Nephron progenitor cell (in vitro differentiated cells): ENCODE results near the gene GMFB.
"Not testable (repeated sequence)": the region's sequence is repeated elsewhere in the genome, so short reads cannot be mapped to it uniquely, and the experiment has no call there.

ENCODE experiments used
- DNase-seq: peaks from one replicate; pipeline ENCODE4 v3.0.0; 2021
- H3K27ac Mint-ChIP-seq: 2 replicates; pipeline ENCODE4 v1.8.0; 2021; ENCODE audit warnings: mild to moderate bottlenecking, moderate library complexity, mixed read lengths
- H3K27me3 Mint-ChIP-seq: 2 replicates; pipeline ENCODE4 v1.8.0; 2021; ENCODE audit warnings: mild to moderate bottlenecking, low read depth, mixed read lengths; ENCODE audit not compliant: poor library complexity
- H3K36me3 Mint-ChIP-seq: 2 replicates; pipeline ENCODE4 v1.8.0; 2021; ENCODE audit warnings: low read depth, mixed read lengths
- H3K4me1 Mint-ChIP-seq: 2 replicates; pipeline ENCODE4 v1.8.0; 2021; ENCODE audit warnings: mixed read lengths
- H3K4me3 Mint-ChIP-seq: 2 replicates; pipeline ENCODE4 v1.8.0; 2021; ENCODE audit warnings: mild to moderate bottlenecking, moderate library complexity, mixed read lengths
- H3K9me3 Mint-ChIP-seq: 2 replicates; pipeline ENCODE4 v1.8.0; 2021; ENCODE audit warnings: mild to moderate bottlenecking, moderate library complexity, mixed read lengths
- TF ChIP-seq, protein P1 (sequence below): fragments of 200-600 bp; sonication (generic); IDR thresholded peaks from 2 replicates; pipeline ENCODE4 v1.5.0; 2021; ENCODE audit warnings: antibody characterized with exemption

Gene GMFB

DNA sequence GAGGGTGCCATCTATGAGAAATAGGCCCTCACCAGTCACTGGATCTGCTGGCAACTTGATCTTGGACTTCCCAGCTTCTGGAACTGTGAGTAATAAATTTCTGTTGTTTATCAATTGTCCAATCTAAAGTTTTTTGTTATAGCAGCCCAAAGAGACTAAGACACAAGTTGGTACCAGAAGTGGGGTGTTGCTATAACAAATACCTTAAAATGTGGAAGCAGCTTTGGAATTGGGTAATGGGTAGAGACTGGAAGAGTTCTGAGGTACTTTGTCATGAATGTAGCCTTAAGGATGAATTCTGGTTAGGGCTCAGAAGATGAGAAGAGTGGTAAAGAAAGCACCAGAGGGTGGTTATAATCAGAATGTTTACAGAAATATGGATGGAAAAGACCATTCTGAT lies 21.5 kb downstream of the GMFB start:
- H3K36me3 Mint-ChIP-seq = peaks cover 20% of the 10 kb centered on the region
- no peak overlapping the region for H3K27ac Mint-ChIP-seq
- H3K9me3 Mint-ChIP-seq = peaks cover 21% of the 10 kb centered on the region
- TF ChIP-seq, protein P1, sequence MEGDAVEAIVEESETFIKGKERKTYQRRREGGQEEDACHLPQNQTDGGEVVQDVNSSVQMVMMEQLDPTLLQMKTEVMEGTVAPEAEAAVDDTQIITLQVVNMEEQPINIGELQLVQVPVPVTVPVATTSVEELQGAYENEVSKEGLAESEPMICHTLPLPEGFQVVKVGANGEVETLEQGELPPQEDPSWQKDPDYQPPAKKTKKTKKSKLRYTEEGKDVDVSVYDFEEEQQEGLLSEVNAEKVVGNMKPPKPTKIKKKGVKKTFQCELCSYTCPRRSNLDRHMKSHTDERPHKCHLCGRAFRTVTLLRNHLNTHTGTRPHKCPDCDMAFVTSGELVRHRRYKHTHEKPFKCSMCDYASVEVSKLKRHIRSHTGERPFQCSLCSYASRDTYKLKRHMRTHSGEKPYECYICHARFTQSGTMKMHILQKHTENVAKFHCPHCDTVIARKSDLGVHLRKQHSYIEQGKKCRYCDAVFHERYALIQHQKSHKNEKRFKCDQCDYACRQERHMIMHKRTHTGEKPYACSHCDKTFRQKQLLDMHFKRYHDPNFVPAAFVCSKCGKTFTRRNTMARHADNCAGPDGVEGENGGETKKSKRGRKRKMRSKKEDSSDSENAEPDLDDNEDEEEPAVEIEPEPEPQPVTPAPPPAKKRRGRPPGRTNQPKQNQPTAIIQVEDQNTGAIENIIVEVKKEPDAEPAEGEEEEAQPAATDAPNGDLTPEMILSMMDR = no peak
- peaks cover 7% of the 10 kb centered on the region for H3K27me3 Mint-ChIP-seq
- DNase-seq = no peak
- H3K4me3 Mint-ChIP-seq = no peak overlapping the region
- peaks cover 8% of the 10 kb centered on the region for H3K4me1 Mint-ChIP-seq

DNA sequence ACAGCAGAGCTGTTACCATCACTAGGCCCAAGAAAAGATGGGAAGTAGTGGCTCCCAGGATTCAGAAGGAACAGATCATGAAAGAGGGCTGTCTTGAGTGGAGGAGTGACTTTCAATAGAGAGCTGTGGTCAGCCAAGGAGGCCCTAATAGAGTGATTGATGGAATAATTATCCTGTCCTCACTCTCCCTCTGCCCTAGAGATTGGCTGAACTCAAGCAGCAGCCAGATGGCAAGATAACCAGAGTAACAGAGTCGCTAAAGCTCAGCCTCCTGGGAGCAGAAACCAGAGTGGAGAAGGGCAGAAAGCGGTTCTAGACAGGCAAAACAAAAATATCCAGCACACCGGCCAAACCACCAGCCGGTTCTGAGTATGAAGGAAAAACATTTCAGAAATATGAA lies 23.1 kb downstream of the GMFB start:
- Mint-ChIP-seq H3K4me3 (no peak overlapping the region), H3K27ac (peak overlapping the region; percentile 89), H3K27me3 (peaks cover 7% of the 10 kb centered on the region), H3K36me3 (peaks cover 20% of the 10 kb centered on the region), H3K9me3 (peaks cover 22% of the 10 kb centered on the region), H3K4me1 (peaks cover 8% of the 10 kb centered on the region)
- DNase-seq = no peak
- TF ChIP-seq, protein P1 = no peak

DNA sequence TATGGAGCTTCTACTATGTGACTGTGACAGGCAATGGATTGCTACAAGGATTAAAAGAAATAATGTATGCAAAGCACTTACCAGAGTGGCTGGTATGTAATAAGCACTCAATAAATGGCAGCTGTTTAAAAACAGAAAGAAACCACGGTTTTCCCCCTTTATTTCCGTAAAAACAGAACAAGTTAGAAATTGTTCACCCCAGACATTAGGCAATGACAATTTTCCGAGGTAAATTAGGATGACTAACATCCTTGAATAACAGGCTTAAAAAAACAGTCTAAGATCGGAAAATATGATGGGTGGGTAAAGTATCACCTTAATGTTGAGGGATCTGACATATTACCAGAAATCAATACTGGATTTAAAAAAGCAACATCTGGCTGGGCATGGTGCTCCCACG lies 26.7 kb downstream of the GMFB start:
- H3K27me3 Mint-ChIP-seq = peaks cover 7% of the 10 kb centered on the region
- peaks cover 11% of the 10 kb centered on the region for H3K36me3 Mint-ChIP-seq
- no peak for DNase-seq
- TF ChIP-seq, protein P1 = no peak
- no peak overlapping the region for H3K27ac Mint-ChIP-seq
- peaks cover 8% of the 10 kb centered on the region for H3K4me1 Mint-ChIP-seq
- H3K9me3 Mint-ChIP-seq = peaks cover 37% of the 10 kb centered on the region
- no peak overlapping the region for H3K4me3 Mint-ChIP-seq

DNA sequence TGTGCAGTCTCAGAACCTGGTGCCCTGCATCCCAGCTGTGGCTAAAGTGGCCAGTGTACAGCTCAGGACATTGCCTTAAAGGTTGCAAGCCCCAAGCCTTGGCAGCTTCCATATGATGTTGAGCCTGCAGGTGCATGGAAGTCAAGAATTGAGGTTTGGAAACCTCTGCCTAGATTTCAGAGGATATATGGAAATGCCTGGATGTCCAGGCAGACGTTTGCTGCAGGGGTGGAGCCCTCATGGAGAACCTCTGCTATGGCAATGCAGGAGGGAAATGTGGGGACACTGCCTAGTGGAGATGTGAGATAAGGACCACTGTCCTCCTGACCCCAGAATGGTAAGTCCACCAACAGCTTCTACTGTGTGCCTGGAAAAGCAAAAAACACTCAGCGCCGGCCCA lies 29.7 kb downstream of the GMFB start:
- no peaks in the 10 kb centered on the region for H3K4me1 Mint-ChIP-seq
- H3K27ac Mint-ChIP-seq = no peak overlapping the region
- H3K9me3 Mint-ChIP-seq = peaks cover 27% of the 10 kb centered on the region
- DNase-seq = no peak
- H3K36me3 Mint-ChIP-seq = peaks cover 7% of the 10 kb centered on the region
- TF ChIP-seq, protein P1 = no peak
- H3K4me3 Mint-ChIP-seq = no peak overlapping the region
- H3K27me3 Mint-ChIP-seq = peaks cover 4% of the 10 kb centered on the region

DNA sequence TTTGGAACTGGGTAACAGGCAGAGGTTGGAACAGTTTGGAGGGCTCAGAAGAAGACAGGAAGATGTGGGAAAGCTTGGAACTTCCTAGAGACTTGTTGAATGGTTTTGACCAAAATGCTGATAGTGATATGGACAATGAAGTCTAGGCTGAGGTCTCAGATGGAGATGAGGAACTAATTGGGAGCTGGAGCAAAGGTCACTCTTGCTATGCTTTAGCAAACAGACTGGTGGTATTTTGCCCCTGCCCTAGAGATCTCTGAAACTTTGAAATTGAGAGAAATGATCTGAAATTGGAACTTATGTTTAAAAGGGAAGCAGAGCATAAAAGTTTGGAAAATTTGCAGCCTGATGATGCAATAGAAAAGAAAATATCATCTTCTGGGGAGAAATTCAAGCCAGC lies 30.2 kb downstream of the GMFB start:
- H3K27ac Mint-ChIP-seq, DNase-seq, H3K36me3 Mint-ChIP-seq, H3K27me3 Mint-ChIP-seq, H3K4me3 Mint-ChIP-seq, H3K4me1 Mint-ChIP-seq: not testable (repeated sequence)
- peaks cover 27% of the 10 kb centered on the region for H3K9me3 Mint-ChIP-seq

DNA sequence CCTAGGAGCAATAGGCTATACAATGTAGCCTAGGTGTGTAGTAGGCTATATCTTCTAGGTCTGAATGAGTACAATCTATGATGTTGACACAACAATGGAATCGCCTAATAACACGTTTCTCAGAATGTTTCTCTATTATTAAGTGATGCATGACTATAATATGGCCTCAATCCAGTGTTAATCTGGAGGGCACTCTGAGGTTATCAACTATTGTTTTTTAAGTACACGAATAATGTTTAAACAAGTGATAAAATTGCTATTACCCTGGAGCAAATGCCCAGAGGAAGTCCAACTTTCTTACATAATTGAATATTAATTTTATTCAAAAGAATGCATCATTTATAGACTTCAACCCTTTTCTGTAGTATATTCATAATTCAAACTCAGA lies 31.2 kb downstream of the GMFB start:
- TF ChIP-seq, protein P1 = no peak
- Mint-ChIP-seq H3K4me3 (no peak overlapping the region), H3K27ac (no peak overlapping the region), H3K27me3 (peaks cover 4% of the 10 kb centered on the region), H3K36me3 (peaks cover 7% of the 10 kb centered on the region), H3K4me1 (peaks cover 6% of the 10 kb centered on the region), H3K9me3 (peaks cover 27% of the 10 kb centered on the region)
- DNase-seq = no peak

DNA sequence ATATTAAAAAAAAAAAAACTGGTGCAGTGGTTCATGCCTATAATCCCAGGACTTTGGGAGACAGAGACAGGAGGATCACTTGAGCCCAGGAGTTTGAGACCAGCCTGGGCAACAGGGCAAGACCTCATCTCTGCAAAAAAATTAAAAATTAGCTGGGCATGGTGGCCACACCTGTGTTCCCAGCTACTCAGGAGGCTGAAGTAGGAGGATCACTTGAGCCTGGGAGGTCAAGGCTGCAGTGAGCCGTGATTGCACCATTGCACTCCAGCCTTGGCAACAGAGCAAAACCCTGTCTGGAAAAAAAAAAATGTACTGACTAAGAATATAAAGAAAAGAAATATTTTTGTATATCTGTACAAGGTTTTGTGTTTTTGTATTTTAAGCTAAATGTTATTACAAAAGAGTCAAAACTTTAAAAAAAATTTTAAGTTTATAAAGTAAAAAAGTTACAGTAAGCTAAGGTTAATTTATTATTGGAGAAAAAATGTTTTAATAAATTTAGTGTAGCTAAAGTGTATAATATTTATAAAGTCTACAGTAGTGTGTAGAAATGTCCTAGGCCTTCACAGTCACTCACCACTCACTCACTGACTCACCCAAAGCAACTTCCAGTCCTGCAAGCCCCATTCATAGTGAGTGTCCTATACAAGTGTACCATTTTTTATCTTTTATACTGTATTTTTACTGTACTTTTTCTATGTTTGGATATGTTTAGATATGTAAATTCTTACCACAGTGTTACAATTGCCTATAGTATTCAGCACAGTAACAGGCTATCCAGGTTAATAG lies 31.8 kb downstream of the GMFB start:
- not testable (repeated sequence) for DNase-seq, H3K4me1 Mint-ChIP-seq, H3K27ac Mint-ChIP-seq, H3K36me3 Mint-ChIP-seq, H3K4me3 Mint-ChIP-seq, H3K27me3 Mint-ChIP-seq
- H3K9me3 Mint-ChIP-seq = peaks cover 27% of the 10 kb centered on the region
